BJ (cell line): Measurements from ENCODE around the gene ST6GALNAC1. TPM values are rescaled to one million over a fixed set of nuclear protein-coding genes. Genes with fewer than 3 reads are reported as not detected.

Source experiments
- CTCF ChIA-PET: fragments of 350-600 bp; formaldehyde crosslinking; extraction: SDS; loops from one replicate; lab custom pipeline; 2021; ENCODE audit warnings: antibody characterized with exemption, inconsistent platforms; lab: Yijun Ruan, JAX
- POLR2A ChIA-PET: fragments of 300-600 bp; sonication (Branson Sonifier 250); formaldehyde crosslinking; extraction: SDS; loops from one replicate; lab custom pipeline; 2021; ENCODE audit warnings: antibody characterized with exemption; lab: Charles Lee
- DNase-seq: peaks from one replicate; pipeline ENCODE4 v3.0.0-alpha.2; 2011; ENCODE audit warnings: low read depth
- H3K27me3 ChIP-seq: 2 replicates; pipeline ENCODE4 v1.6.0; 2011; ENCODE audit warnings: low read length; ENCODE audit not compliant: control insufficient read depth, insufficient read depth
- H3K36me3 ChIP-seq: 2 replicates; pipeline ENCODE4 v1.5.1; 2011; ENCODE audit warnings: low read length; ENCODE audit not compliant: control insufficient read depth, insufficient read depth
- H3K4me3 ChIP-seq: 2 replicates; pipeline ENCODE4 v1.5.1; 2011; ENCODE audit warnings: low read depth, mild to moderate bottlenecking, control low read depth, low read length
- polyA plus RNA-seq: library from polyadenylated mRNA; depleted of rRNA; stranded (reverse); fragments of >200 nt; gene quantifications from 2 replicates; pipeline ENCODE4 v1.2.3, GENCODE V29; 2011
- TF ChIP-seq, protein P1 (sequence below): IDR thresholded peaks from 2 replicates; pipeline ENCODE4 v1.5.1; 2011; ENCODE audit warnings: low read depth, mild to moderate bottlenecking, control low read depth, inconsistent platforms, low read length, moderate library complexity; ENCODE audit not compliant: insufficient read depth

Gene ST6GALNAC1
- polyA plus RNA-seq, 1 experiment: not detected

DNA sequence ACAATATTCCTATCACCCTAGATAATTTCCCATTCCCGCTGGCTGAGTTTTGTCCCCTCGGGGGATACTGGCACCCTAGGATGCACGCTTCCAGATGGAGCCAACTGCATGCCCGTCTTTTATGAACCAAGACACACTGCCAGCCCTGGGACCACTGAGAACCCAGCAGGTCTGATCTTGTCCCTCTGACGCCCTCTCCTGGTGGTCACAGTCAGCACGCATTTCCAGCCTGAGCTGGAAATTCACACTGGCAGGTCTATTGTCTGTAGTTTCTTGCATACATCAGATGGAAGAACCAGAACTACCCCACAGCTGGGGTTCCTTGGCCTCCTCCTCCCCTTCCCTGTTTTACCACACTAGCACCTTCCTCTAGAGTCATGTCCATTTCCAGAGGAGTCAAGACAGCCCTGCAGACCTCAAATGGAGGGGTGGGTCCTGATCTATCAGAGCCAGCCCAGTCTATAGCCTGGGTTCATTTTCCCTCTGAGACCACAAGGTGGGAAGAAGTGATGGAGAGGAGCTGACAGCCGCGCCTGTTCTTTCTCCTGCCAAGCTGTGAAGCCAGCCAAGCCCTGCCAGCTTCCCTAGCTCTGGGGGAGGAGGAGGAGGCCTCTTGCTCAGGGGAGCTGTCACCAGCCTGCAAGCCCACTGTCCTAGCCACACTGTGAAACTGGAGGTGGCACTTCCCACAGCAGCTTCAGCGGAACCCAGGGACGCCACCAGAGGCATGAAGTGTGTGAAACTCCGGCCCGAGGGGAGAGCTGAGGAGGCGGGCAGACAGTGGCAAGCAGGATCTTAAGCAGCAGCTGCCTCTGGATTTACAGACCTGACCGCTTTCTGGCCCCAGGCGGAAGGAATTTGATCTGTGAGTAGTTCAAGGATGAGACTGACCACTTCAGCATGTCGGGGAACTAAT lies 37.9 kb upstream of the ST6GALNAC1 start:
- POLR2A ChIA-PET: interaction anchor here (0.6 kb wide), 1 partner anchor 102 kb away, joined by 9 read pairs; no protein-coding TSS in a partner anchor
- peaks cover 34% of the 10 kb centered on the region for H3K36me3 ChIP-seq

GRCh38 chr17:76679239-76679638 lies 35.7 kb upstream of the ST6GALNAC1 start:
- TF ChIP-seq, protein P1, sequence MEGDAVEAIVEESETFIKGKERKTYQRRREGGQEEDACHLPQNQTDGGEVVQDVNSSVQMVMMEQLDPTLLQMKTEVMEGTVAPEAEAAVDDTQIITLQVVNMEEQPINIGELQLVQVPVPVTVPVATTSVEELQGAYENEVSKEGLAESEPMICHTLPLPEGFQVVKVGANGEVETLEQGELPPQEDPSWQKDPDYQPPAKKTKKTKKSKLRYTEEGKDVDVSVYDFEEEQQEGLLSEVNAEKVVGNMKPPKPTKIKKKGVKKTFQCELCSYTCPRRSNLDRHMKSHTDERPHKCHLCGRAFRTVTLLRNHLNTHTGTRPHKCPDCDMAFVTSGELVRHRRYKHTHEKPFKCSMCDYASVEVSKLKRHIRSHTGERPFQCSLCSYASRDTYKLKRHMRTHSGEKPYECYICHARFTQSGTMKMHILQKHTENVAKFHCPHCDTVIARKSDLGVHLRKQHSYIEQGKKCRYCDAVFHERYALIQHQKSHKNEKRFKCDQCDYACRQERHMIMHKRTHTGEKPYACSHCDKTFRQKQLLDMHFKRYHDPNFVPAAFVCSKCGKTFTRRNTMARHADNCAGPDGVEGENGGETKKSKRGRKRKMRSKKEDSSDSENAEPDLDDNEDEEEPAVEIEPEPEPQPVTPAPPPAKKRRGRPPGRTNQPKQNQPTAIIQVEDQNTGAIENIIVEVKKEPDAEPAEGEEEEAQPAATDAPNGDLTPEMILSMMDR: no peak
- CTCF ChIA-PET: interaction anchor here (1.5 kb wide), 1 partner anchor 157 kb away, joined by 4 read pairs; no protein-coding TSS in a partner anchor
- DNase-seq: no peak
- Histone ChIP-seq H3K36me3 (peaks cover 31% of the 10 kb centered on the region), H3K27me3 (no peaks in the 10 kb centered on the region), H3K4me3 (no peak overlapping the region)
- POLR2A ChIA-PET: interaction anchor here (0.6 kb wide), 1 partner anchor 117 kb away, joined by 6 read pairs; no protein-coding TSS in a partner anchor

More for the DNA sequence above, 37.9 kb upstream of the ST6GALNAC1 start:
- TF ChIP-seq, protein P1: peak; percentile 87
- no peak for DNase-seq
- H3K4me3 ChIP-seq: no peak overlapping the region
- CTCF ChIA-PET: interaction anchor here (0.6 to 2.7 kb wide), 39 partner anchors 8 to 770 kb away, joined by 3 to 21 read pairs (median 5); partner anchors contain the start of genes JMJD6 and METTL23
- no peaks in the 10 kb centered on the region for H3K27me3 ChIP-seq

GRCh38 chr17:76678330-76678729 lies 34.8 kb upstream of the ST6GALNAC1 start:
- Histone ChIP-seq H3K36me3 (peaks cover 26% of the 10 kb centered on the region), H3K4me3 (no peak overlapping the region), H3K27me3 (no peaks in the 10 kb centered on the region)
- TF ChIP-seq, protein P1: no peak
- CTCF ChIA-PET: interaction anchor here (1.2 to 1.5 kb wide), 2 partner anchors 13 to 156 kb away, joined by 4 read pairs; no protein-coding TSS in a partner anchor
- POLR2A ChIA-PET: no interaction called here
- DNase-seq: no peak

GRCh38 chr17:76677406-76677805 lies 33.8 kb upstream of the ST6GALNAC1 start:
- Histone ChIP-seq H3K36me3 (peaks cover 21% of the 10 kb centered on the region), H3K27me3 (no peaks in the 10 kb centered on the region), H3K4me3 (no peak overlapping the region)
- DNase-seq: no peak
- ChIA-PET CTCF (interaction anchor here (0.7 to 1.2 kb wide), 3 partner anchors 13 to 118 kb away, joined by 3 to 4 read pairs (median 3); no protein-coding TSS in a partner anchor), POLR2A (no interaction called here)
- TF ChIP-seq, protein P1: no peak

- CTCF ChIA-PET: no interaction called here
- TF ChIP-seq, protein P1: no peak
- POLR2A ChIA-PET: no interaction called here
- Histone ChIP-seq H3K27me3 (no peaks in the 10 kb centered on the region), H3K36me3 (peaks cover 17% of the 10 kb centered on the region), H3K4me3 (no peak overlapping the region)
- no peak for DNase-seq
These were observed 33.1 kb upstream of the ST6GALNAC1 start for GRCh38 chr17:76676629-76677028.
